Left colon (tissue), 2 donors: Measurements from ENCODE around the gene CDC42SE2. TPM values are rescaled to one million over a fixed set of nuclear protein-coding genes. Genes with fewer than 3 reads are reported as not detected.
"Not testable (repeated sequence)": the region's sequence is repeated elsewhere in the genome, so short reads cannot be mapped to it uniquely, and the experiment has no call there.

Experiments used
- ATAC-seq: fragments of 200-7000 bp; cut with Tn5 transposase; one replicate; pipeline ENCODE4 v1.9.1; 2020; ENCODE audit warnings: mild to moderate bottlenecking, moderate library complexity
- DNase-seq, 2 donors: peaks; one replicate each; pipeline ENCODE4 v3.0.0-alpha.2; 2020
- intact Hi-C, 2 donors: fragments of 100-400 bp; cut with DNase I in 1 of 2; cut with micrococcal nuclease in 1 of 2; formaldehyde crosslinking; loops; one replicate each; pipeline versions ENCODE4 v1.11.2 to v1.14.0; 2022; cut with DNase I, micrococcal nuclease
- total RNA-seq, 2 donors: library from RNA; stranded (reverse); fragmentation: NEBNext Ultra II Directional; extraction: Animal tissue kit (Norgen Biotek cat#: 25700); gene quantifications; one replicate each; pipeline ENCODE4 v1.2.1, GENCODE V29; 2021
- donor health status: DM: no; HTN: no; CAD: no.
- donor health status: DM: yes; HTN: yes; CAD: no.

CDC42SE2 gene
- total RNA-seq, 2 donors from 2014 or later: 106 to 114 TPM

DNA sequence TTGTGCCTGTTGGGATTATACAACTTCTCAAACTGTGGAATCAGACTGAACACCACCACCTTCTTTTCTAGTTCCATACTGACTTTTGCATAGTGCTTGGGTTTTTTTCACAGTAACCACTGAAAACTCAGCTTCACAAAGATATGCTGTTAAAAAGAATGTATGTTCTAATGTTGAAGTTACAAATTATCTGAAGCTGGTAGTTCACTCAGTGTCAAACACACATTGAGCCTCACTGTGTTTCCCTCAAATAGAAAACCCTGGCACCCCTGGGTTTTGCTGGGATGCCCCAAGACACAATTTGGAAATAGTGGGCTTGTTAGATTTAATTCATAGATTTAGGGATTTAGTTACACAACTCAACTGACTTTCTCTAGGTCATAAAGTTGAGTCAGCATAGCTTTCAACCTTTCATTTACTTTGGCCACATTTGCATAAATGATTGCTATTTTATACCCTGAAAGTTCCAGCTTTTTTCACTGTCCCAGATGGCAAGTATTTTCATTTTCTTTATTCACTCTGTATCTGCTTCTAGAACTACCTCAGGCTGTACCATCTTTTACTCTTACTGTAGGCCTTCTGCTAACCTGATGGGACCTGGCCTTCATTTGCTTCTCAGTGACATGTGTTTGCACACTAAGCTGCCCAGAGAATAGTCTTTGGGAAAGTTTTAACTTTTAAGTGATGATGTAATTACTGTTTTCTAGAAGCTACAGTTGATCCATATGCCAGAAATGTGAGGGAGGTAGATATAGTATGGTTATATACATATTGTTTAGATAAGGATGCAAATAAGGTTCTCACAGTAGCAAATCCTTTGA, 115.1 kb downstream of the CDC42SE2 start:
- intact Hi-C loops: no loop called here
- DNase-seq: no peak
- peak; percentile 7 for ATAC-seq

GRCh38 chr5:131379723-131380122, 115.9 kb downstream of the CDC42SE2 start:
- intact Hi-C loops: no loop called here
- DNase-seq (peak in 1 of 2 donors; percentile 23), ATAC-seq (peak; percentile 35)

- ATAC-seq, DNase-seq, intact Hi-C loops: not testable (repeated sequence)
Observed at GRCh38 chr5:131380238-131380637, 116.4 kb downstream of the CDC42SE2 start.

- intact Hi-C loops: no loop called here
- ATAC-seq (no peak), DNase-seq (no peak)
Observed at GRCh38 chr5:131381021-131381420, 117.2 kb downstream of the CDC42SE2 start.

DNA sequence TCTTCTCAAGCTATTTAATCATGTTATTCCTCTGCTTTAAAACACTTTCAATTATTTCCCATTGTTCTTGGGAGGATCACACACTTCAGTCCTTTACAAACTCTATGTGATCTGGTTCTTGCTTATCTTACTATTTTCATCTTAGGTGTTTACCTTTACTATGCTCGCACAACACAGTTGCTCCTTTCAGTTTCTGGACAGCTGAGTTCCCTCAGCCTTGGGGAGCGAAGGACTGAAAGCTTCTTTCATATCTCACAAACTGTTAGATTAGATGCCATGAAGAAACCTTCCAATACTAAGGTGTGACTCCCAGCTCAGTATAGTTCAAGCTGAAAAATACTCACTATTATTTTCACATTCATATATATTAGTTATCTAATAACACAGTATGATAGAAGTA, 117.9 kb downstream of the CDC42SE2 start:
- ATAC-seq (no peak), DNase-seq (no peak)
- intact Hi-C loops: no loop called here

- DNase-seq (no peak), ATAC-seq (peak; percentile 92)
- intact Hi-C loops: no loop called here
Observed at GRCh38 chr5:131382407-131383395, 118.8 kb downstream of the CDC42SE2 start.

GRCh38 chr5:131384173-131384572, 120.3 kb downstream of the CDC42SE2 start:
- intact Hi-C loops: no loop called here
- no peak for ATAC-seq
- no peak for DNase-seq

GRCh38 chr5:131384616-131385214, 120.9 kb downstream of the CDC42SE2 start:
- ATAC-seq: no peak
- intact Hi-C loops: no loop called here
- no peak for DNase-seq

DNA sequence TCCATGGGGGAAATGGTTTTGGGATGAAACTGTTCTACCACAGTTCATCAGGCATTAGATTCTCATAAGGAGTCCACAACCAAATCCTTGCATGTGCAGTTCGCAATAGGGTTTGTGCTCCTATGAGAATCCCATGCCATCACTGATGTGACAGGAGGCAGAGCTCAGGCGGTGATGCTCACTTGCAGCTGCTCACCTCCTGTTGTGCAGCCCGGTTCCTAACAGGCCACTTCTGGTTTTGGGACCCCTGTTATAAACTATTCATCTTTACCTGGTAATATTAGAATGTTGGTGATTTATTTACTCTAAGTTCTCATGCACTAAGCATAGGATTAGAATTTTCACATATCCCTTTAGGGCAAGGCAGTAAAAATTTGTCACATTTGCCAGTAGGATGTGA, 122.3 kb downstream of the CDC42SE2 start:
- intact Hi-C loops: no loop called here
- DNase-seq (no peak), ATAC-seq (no peak)

- ATAC-seq: no peak
- intact Hi-C loops: no loop called here
Observed at GRCh38 chr5:131386779-131387178, 122.9 kb downstream of the CDC42SE2 start.

DNA sequence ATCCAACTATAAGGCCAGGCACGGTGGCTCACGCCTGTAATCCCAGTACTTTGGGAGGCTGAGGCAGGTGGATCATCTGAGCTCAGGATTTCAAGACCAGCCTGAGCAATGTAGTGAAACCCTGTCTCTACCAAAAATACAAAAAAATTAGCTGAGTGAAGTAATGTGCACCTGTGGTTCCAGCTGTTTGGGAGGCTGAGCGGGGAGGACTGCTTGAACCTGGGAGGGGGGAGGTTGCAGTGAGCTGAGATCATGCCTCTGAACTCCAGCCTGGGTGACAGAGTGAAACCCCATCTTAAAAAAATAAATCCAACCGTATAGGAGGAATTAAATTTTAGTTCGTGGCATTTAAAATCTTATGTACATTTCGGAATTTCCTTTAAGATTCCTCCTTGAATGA, 123.4 kb downstream of the CDC42SE2 start:
- no peak for ATAC-seq
- no peak for DNase-seq
- intact Hi-C loops: no loop called here

More at GRCh38 chr5:131386779-131387178, 122.9 kb downstream of the CDC42SE2 start:
- DNase-seq: no peak

DNA sequence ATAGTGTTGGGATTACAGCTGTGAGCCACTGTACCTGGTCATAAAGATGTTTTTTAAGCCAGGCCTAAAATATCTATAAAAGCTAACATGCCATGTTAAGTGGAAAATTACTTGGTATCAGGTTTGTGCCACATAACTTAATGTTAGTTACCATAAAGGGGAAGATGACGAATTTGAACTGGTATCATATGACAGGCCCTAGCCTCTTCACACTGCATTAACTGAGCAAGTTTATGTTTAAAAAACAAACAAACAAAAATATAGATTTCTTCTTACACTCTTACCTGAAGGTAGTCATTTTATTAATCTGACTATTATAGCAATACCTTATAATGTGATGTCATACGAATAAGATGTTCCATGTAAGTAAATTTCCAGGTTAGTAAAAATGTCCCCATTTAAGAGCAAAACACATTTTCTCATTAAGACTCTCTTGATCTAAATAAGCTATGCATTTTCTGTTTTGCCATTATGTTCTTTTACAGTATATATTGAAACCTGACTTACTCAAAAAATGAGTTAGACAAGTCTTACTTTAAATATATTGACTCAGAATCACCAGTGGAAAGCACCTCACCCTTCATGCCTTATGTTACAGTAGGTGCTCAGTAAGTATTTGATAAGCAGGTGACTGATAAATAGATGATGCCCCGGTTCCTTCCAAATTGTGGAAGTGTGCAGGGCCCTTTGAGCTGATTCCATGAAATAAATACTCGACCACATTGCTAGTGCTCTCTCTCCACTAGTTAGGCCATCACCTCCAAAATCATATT, 125.4 kb downstream of the CDC42SE2 start:
- no peak for ATAC-seq
- intact Hi-C loops: no loop called here
- no peak for DNase-seq

- ATAC-seq (no peak), DNase-seq (no peak)
- intact Hi-C loops: no loop called here
Observed at GRCh38 chr5:131389869-131390265, 126.0 kb downstream of the CDC42SE2 start.

- DNase-seq: no peak
- ATAC-seq: peak; percentile 60
- intact Hi-C loops: no loop called here
Observed at GRCh38 chr5:131392466-131393095, 128.7 kb downstream of the CDC42SE2 start.

GRCh38 chr5:131393498-131393968, 129.7 kb downstream of the CDC42SE2 start:
- DNase-seq (no peak), ATAC-seq (no peak)
- intact Hi-C loops: no loop called here

DNA sequence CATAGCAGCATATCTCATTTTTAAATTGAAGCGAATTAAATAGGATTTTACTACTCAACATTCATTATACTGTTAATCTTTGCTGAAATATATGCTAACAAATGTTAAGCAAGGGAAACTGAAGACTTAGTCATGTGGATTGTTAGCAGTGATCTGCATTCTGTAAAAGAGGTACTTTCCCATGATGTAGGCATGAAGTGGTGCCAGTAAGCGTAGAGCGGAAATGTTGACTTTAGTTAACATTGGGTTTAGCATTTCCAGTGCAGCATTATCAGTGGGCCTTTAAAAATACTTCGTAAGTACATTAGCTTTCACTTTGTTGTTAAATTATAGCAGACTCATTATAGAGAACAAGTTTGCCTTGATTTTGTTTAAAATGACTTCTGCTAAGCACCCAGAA, 130.3 kb downstream of the CDC42SE2 start:
- intact Hi-C loops: no loop called here
- no peak for DNase-seq

DNA sequence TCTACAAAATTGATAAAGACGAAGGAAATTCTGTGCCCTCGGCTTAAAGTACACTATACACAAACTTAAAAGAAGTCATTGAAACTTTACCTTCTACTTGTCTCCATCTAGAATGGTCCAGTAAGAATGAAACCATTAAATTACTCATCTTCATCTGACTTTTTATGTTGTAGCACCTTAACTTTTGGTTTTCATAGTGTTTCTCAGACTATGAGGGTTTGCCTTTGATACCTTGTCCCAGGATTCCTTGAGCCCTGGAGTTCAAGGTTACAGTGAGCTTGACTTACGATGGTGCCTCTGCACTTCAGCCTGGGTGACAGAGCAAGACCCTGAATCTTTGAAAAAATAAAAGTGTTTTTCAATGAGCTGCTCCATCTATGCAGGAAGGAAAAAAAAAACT, 132.2 kb downstream of the CDC42SE2 start:
- DNase-seq: no peak
- no peak for ATAC-seq
- intact Hi-C loops: no loop called here

More for the DNA sequence above, 130.3 kb downstream of the CDC42SE2 start:
- ATAC-seq: peak; percentile 37
